CD4-positive, alpha-beta memory T cell (primary cell): ENCODE results near the gene HTN3. TPM values are rescaled to one million over a fixed set of nuclear protein-coding genes. Genes with fewer than 3 reads are reported as not detected.
"Not testable (repeated sequence)": the region's sequence is repeated elsewhere in the genome, so short reads cannot be mapped to it uniquely, and the experiment has no call there.

Experiments used
- CTCF ChIA-PET: fragments of 350-600 bp; sonication (Branson Sonifier 250); formaldehyde crosslinking; loops from one replicate; lab custom pipeline; 2021; ENCODE audit warnings: inconsistent platforms; ENCODE audit not compliant: partially characterized antibody; lab: Charles Lee
- POLR2A ChIA-PET: fragments of 350-600 bp; sonication (Branson Sonifier 250); formaldehyde crosslinking; loops from one replicate; lab custom pipeline; 2021; ENCODE audit not compliant: partially characterized antibody; lab: Charles Lee
- DNase-seq, 5 donors: peaks; one replicate each; pipeline versions ENCODE4 v3.0.0 to v3.0.0-alpha.2; 2020 to 2022; ENCODE audit warnings: mixed read lengths in 1 of 5
- H3K27ac ChIP-seq: one replicate; pipeline ENCODE4 v1.7.0; 2013; ENCODE audit warnings: low read depth, low read length
- H3K27me3 ChIP-seq: 2 replicates; pipeline ENCODE4 v1.7.0; 2013; ENCODE audit warnings: mild to moderate bottlenecking, low read length, moderate library complexity; ENCODE audit not compliant: insufficient read depth
- H3K36me3 ChIP-seq: 2 replicates; pipeline ENCODE4 v1.7.0; 2013; ENCODE audit warnings: mild to moderate bottlenecking, low read length, moderate library complexity; ENCODE audit not compliant: insufficient read depth
- H3K4me1 ChIP-seq: 2 replicates; pipeline ENCODE4 v1.7.0; 2013; ENCODE audit warnings: mild to moderate bottlenecking, low read length, moderate library complexity; ENCODE audit not compliant: insufficient read depth
- H3K4me3 ChIP-seq, 2 donors: one replicate each; pipeline ENCODE4 v1.7.0; 2013; ENCODE audit warnings: low read length in 2 of 2, mild to moderate bottlenecking in 1 of 2
- H3K9me3 ChIP-seq, 2 donors: one replicate each; pipeline ENCODE4 v1.7.0; 2013; ENCODE audit warnings: low read length in 2 of 2, control low read depth in 1 of 2; ENCODE audit not compliant: control insufficient read depth in 1 of 2
- H3K27ac Mint-ChIP-seq, 7 donors: one replicate each; pipeline ENCODE4 v1.8.0; 2020 to 2021; ENCODE audit warnings: mixed read lengths in 7 of 7, mild to moderate bottlenecking in 6 of 7, inconsistent platforms in 3 of 7, moderate library complexity in 3 of 7
- H3K27me3 Mint-ChIP-seq, 2 donors: one replicate each; pipeline ENCODE4 v1.8.0; 2020 to 2021; ENCODE audit warnings: mixed read lengths in 2 of 2
- H3K36me3 Mint-ChIP-seq, 2 donors: one replicate each; pipeline ENCODE4 v1.8.0; 2020 to 2021; ENCODE audit warnings: mixed read lengths in 2 of 2, inconsistent platforms in 1 of 2, mild to moderate bottlenecking in 1 of 2
- H3K4me1 Mint-ChIP-seq, 4 donors: one replicate each; pipeline ENCODE4 v1.8.0; 2020 to 2021; ENCODE audit warnings: mixed read lengths in 4 of 4, mild to moderate bottlenecking in 1 of 4
- H3K4me3 Mint-ChIP-seq, 8 donors: one replicate each; pipeline ENCODE4 v1.8.0; 2020 to 2021; ENCODE audit warnings: mixed read lengths in 8 of 8, mild to moderate bottlenecking in 7 of 8, moderate library complexity in 6 of 8, inconsistent platforms in 3 of 8
- H3K9me3 Mint-ChIP-seq, 8 donors: one replicate each; pipeline ENCODE4 v1.8.0; 2020 to 2021; ENCODE audit warnings: mixed read lengths in 8 of 8, mild to moderate bottlenecking in 5 of 8, inconsistent platforms in 3 of 8, moderate library complexity in 1 of 8
- intact Hi-C: fragments of 100-400 bp; cut with micrococcal nuclease; formaldehyde crosslinking; loops from one replicate; pipeline ENCODE4 v1.15.1; 2023
- polyA plus RNA-seq, 2 donors: library from polyadenylated mRNA; unstranded; fragments of 300-500 nt; fragmentation: Illumina TruSeq; gene quantifications; one replicate each; pipeline ENCODE4 v1.2.3, GENCODE V29; 2021
- total RNA-seq, 2 experiments: library from RNA; stranded (reverse); gene quantifications; one replicate each; pipeline ENCODE4 v1.2.3, GENCODE V29; 2021

HTN3 gene
- total RNA-seq (not detected), polyA plus RNA-seq (not detected)

- H3K4me3 Mint-ChIP-seq, H3K4me3 ChIP-seq, H3K4me1 ChIP-seq, H3K27ac Mint-ChIP-seq, H3K27ac ChIP-seq, DNase-seq, H3K36me3 Mint-ChIP-seq, POLR2A ChIA-PET, H3K36me3 ChIP-seq, intact Hi-C loops, H3K27me3 Mint-ChIP-seq, H3K4me1 Mint-ChIP-seq, H3K9me3 Mint-ChIP-seq, H3K9me3 ChIP-seq, H3K27me3 ChIP-seq, CTCF ChIA-PET: not testable (repeated sequence)
Measured at GRCh38 chr4:70028159-70028558, at the start of gene HTN3. TSS of gene HTN3 (plus strand) at chr4:70028459. CDS start at chr4:70030741, 2,282 bp downstream.

DNA sequence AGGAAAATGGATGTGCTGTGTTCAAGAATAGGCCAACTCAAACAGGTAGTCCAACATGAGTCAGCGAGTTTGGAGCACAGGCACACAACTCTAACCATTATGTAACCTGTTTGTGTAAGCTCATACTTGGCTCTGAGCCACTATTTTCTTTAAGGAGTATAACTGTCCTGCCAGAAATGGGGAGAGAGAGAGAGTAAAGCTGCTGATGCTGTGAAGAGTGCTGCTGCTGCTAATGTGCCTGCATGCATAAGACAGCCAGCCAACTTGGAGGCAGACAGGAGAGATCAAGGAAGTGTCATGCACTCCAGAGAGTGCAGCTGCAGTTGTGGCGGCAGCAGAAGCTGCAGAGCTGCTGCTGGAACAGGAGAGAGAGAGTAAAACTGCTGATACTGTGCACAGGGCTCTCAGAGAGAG lies 44.2 kb upstream of the HTN3 start:
- no peak for DNase-seq
- Histone ChIP-seq H3K36me3 (no peaks in the 10 kb centered on the region), H3K9me3 (no peaks in the 10 kb centered on the region), H3K4me1 (no peaks in the 10 kb centered on the region), H3K27ac (no peak overlapping the region), H3K27me3 (no peaks in the 10 kb centered on the region), H3K4me3 (no peak overlapping the region)
- Mint-ChIP-seq H3K4me3 (no peak overlapping the region), H3K9me3 (no peaks in the 10 kb centered on the region), H3K27me3 (no peaks in the 10 kb centered on the region), H3K36me3 (no peaks in the 10 kb centered on the region), H3K27ac (no peak overlapping the region), H3K4me1 (no peaks in the 10 kb centered on the region)
- intact Hi-C loops = no loop called here
- POLR2A ChIA-PET = no interaction called here
- CTCF ChIA-PET = no interaction called here

GRCh38 chr4:69986663-69987062 lies 41.6 kb upstream of the HTN3 start:
- no peaks in the 10 kb centered on the region for H3K9me3 ChIP-seq
- Mint-ChIP-seq H3K4me1 (no peaks in the 10 kb centered on the region), H3K27ac (no peak overlapping the region), H3K9me3 (no peaks in the 10 kb centered on the region), H3K36me3 (no peaks in the 10 kb centered on the region), H3K4me3 (no peak overlapping the region), H3K27me3 (no peaks in the 10 kb centered on the region)
- no peaks in the 10 kb centered on the region for H3K4me1 ChIP-seq
- no peaks in the 10 kb centered on the region for H3K36me3 ChIP-seq
- ChIA-PET POLR2A (no interaction called here), CTCF (no interaction called here)
- H3K4me3 ChIP-seq = no peak overlapping the region
- intact Hi-C loops = no loop called here
- no peak overlapping the region for H3K27ac ChIP-seq
- DNase-seq = no peak
- H3K27me3 ChIP-seq = no peaks in the 10 kb centered on the region

- no peak overlapping the region for H3K4me3 Mint-ChIP-seq
- no peaks in the 10 kb centered on the region for H3K27me3 ChIP-seq
- peaks cover 0 to 3% (median 0%) of the 10 kb centered on the region in 8 donors for H3K9me3 Mint-ChIP-seq
- no peak for DNase-seq
- no peaks in the 10 kb centered on the region for H3K36me3 ChIP-seq
- H3K27ac Mint-ChIP-seq = no peak overlapping the region
- no peaks in the 10 kb centered on the region for H3K4me1 Mint-ChIP-seq
- ChIA-PET CTCF (no interaction called here), POLR2A (no interaction called here)
- no peaks in the 10 kb centered on the region for H3K9me3 ChIP-seq
- H3K27me3 Mint-ChIP-seq = no peaks in the 10 kb centered on the region
- H3K4me1 ChIP-seq = no peaks in the 10 kb centered on the region
- H3K27ac ChIP-seq = no peak overlapping the region
- intact Hi-C loops = no loop called here
- H3K36me3 Mint-ChIP-seq = no peaks in the 10 kb centered on the region
- H3K4me3 ChIP-seq = no peak overlapping the region
Measured at GRCh38 chr4:69991016-69991415, 37.2 kb upstream of the HTN3 start.

DNA sequence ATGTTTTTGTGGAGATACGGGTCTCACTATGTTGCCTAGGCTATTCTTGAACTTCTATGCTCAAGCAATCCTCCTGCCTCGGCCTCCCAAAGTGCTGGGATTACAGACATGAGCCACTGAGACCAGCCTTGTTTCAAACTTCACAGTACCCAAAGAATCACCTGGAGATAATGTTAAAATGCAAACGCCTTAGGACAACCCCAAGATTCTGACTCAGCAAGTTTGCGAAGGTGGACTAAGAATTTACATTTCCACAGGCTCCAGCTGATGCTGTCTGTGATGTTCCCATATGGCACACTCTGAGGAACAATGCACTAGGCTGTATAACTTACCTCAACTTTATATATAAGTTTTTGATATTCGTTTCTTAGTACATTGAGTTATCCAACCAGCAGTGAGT lies 33.5 kb upstream of the HTN3 start:
- Histone ChIP-seq H3K36me3 (no peaks in the 10 kb centered on the region), H3K9me3 (no peaks in the 10 kb centered on the region), H3K27ac (no peak overlapping the region), H3K4me3 (no peak overlapping the region), H3K27me3 (no peaks in the 10 kb centered on the region), H3K4me1 (no peaks in the 10 kb centered on the region)
- CTCF ChIA-PET = no interaction called here
- H3K27me3 Mint-ChIP-seq = no peaks in the 10 kb centered on the region
- H3K27ac Mint-ChIP-seq = no peak overlapping the region
- DNase-seq = no peak
- no peaks in the 10 kb centered on the region for H3K4me1 Mint-ChIP-seq
- H3K4me3 Mint-ChIP-seq = no peak overlapping the region
- no peaks in the 10 kb centered on the region for H3K36me3 Mint-ChIP-seq
- POLR2A ChIA-PET = no interaction called here
- H3K9me3 Mint-ChIP-seq = peaks cover 0 to 10% (median 0%) of the 10 kb centered on the region in 8 donors
- intact Hi-C loops = no loop called here

DNA sequence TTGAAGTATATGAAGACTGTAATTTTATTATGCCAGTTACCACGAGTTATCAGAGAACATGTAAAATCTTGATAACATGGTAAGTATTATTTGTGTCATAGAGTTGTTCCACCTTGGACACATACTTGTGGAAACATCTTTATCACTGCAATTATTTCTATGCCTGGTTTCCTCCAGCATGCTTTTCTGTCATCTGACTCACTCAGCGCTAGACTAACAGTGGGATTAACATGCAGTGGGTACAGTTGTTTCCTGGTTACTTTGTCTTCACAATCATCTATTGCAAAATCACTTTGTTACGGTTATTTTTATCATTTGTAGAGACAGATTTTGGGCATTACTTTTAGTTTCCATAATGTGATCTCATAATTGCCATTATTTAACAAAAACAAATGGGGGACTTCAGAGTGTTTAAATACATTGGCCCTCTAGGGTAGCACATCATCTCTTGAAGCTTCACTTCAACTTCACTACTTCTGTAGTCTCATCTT lies 32.7 kb upstream of the HTN3 start, which contains the start of gene STATH:
Gene STATH (plus strand): TSS at position 441 of the 491 bp plus-strand sequence. CDS start 2,472 bp downstream, outside the sequence.
- Mint-ChIP-seq H3K27me3 (no peaks in the 10 kb centered on the region), H3K4me1 (no peaks in the 10 kb centered on the region), H3K4me3 (no peak within 1 kb of the TSS), H3K36me3 (no peaks in the 10 kb centered on the region), H3K9me3 (peaks cover 0 to 10% (median 0%) of the 10 kb centered on the region in 8 donors), H3K27ac (no peak within 1 kb of the TSS)
- POLR2A ChIA-PET = no interaction called here
- H3K27me3 ChIP-seq = no peaks in the 10 kb centered on the region
- H3K36me3 ChIP-seq = no peaks in the 10 kb centered on the region
- CTCF ChIA-PET = no interaction called here
- DNase-seq = no peak
- H3K4me3 ChIP-seq = no peak within 1 kb of the TSS
- no peak within 1 kb of the TSS for H3K27ac ChIP-seq
- H3K4me1 ChIP-seq = no peaks in the 10 kb centered on the region
- intact Hi-C loops = no loop called here
- no peaks in the 10 kb centered on the region for H3K9me3 ChIP-seq

GRCh38 chr4:69999420-69999819 lies 28.8 kb upstream of the HTN3 start:
- POLR2A ChIA-PET = no interaction called here
- intact Hi-C loops = no loop called here
- CTCF ChIA-PET = no interaction called here
- Mint-ChIP-seq H3K27ac (no peak overlapping the region), H3K4me3 (peak overlapping the region in 1 of 8 donors; percentile 7), H3K36me3 (no peaks in the 10 kb centered on the region), H3K27me3 (no peaks in the 10 kb centered on the region), H3K4me1 (no peaks in the 10 kb centered on the region), H3K9me3 (peaks cover 0 to 8% (median 0%) of the 10 kb centered on the region in 8 donors)
- DNase-seq = no peak
- no peak overlapping the region for H3K27ac ChIP-seq
- H3K9me3 ChIP-seq = no peaks in the 10 kb centered on the region
- H3K27me3 ChIP-seq = no peaks in the 10 kb centered on the region
- H3K4me3 ChIP-seq = no peak overlapping the region
- no peaks in the 10 kb centered on the region for H3K4me1 ChIP-seq
- H3K36me3 ChIP-seq = no peaks in the 10 kb centered on the region

- intact Hi-C loops = no loop called here
- H3K36me3 Mint-ChIP-seq = no peaks in the 10 kb centered on the region
Measured at GRCh38 chr4:70000711-70001110, 27.5 kb upstream of the HTN3 start.

More at GRCh38 chr4:70000711-70001110, 27.5 kb upstream of the HTN3 start:
- Mint-ChIP-seq H3K27ac (no peak overlapping the region), H3K4me1 (no peaks in the 10 kb centered on the region), H3K4me3 (no peak overlapping the region), H3K27me3 (no peaks in the 10 kb centered on the region), H3K9me3 (peaks cover 0 to 6% (median 0%) of the 10 kb centered on the region in 8 donors)
- POLR2A ChIA-PET = no interaction called here
- no peaks in the 10 kb centered on the region for H3K9me3 ChIP-seq
- H3K27me3 ChIP-seq = no peaks in the 10 kb centered on the region
- no peak overlapping the region for H3K27ac ChIP-seq
- no peaks in the 10 kb centered on the region for H3K4me1 ChIP-seq
- CTCF ChIA-PET = no interaction called here
- no peaks in the 10 kb centered on the region for H3K36me3 ChIP-seq
- DNase-seq = no peak
- H3K4me3 ChIP-seq = no peak overlapping the region
